CD4-positive, alpha-beta memory T cell (primary cell): ENCODE data around the gene TMEM63B. TPM values are rescaled to one million over a fixed set of nuclear protein-coding genes. Genes with fewer than 3 reads are reported as not detected.

Experiments
- CTCF ChIA-PET: fragments of 350-600 bp; sonication (Branson Sonifier 250); formaldehyde crosslinking; loops from one replicate; lab custom pipeline; 2021; ENCODE audit warnings: inconsistent platforms; ENCODE audit not compliant: partially characterized antibody; lab: Charles Lee
- POLR2A ChIA-PET: fragments of 350-600 bp; sonication (Branson Sonifier 250); formaldehyde crosslinking; loops from one replicate; lab custom pipeline; 2021; ENCODE audit not compliant: partially characterized antibody; lab: Charles Lee
- DNase-seq, 5 donors: peaks; one replicate each; pipeline versions ENCODE4 v3.0.0 to v3.0.0-alpha.2; 2020 to 2022; ENCODE audit warnings: mixed read lengths in 1 of 5
- H3K27ac ChIP-seq: one replicate; pipeline ENCODE4 v1.7.0; 2013; ENCODE audit warnings: low read depth, low read length
- H3K27me3 ChIP-seq: 2 replicates; pipeline ENCODE4 v1.7.0; 2013; ENCODE audit warnings: mild to moderate bottlenecking, low read length, moderate library complexity; ENCODE audit not compliant: insufficient read depth
- H3K36me3 ChIP-seq: 2 replicates; pipeline ENCODE4 v1.7.0; 2013; ENCODE audit warnings: mild to moderate bottlenecking, low read length, moderate library complexity; ENCODE audit not compliant: insufficient read depth
- H3K4me1 ChIP-seq: 2 replicates; pipeline ENCODE4 v1.7.0; 2013; ENCODE audit warnings: mild to moderate bottlenecking, low read length, moderate library complexity; ENCODE audit not compliant: insufficient read depth
- H3K4me3 ChIP-seq, 2 donors: one replicate each; pipeline ENCODE4 v1.7.0; 2013; ENCODE audit warnings: low read length in 2 of 2, mild to moderate bottlenecking in 1 of 2
- H3K9me3 ChIP-seq, 2 donors: one replicate each; pipeline ENCODE4 v1.7.0; 2013; ENCODE audit warnings: low read length in 2 of 2, control low read depth in 1 of 2; ENCODE audit not compliant: control insufficient read depth in 1 of 2
- H3K27ac Mint-ChIP-seq, 7 donors: one replicate each; pipeline ENCODE4 v1.8.0; 2020 to 2021; ENCODE audit warnings: mixed read lengths in 7 of 7, mild to moderate bottlenecking in 6 of 7, inconsistent platforms in 3 of 7, moderate library complexity in 3 of 7
- H3K27me3 Mint-ChIP-seq, 2 donors: one replicate each; pipeline ENCODE4 v1.8.0; 2020 to 2021; ENCODE audit warnings: mixed read lengths in 2 of 2
- H3K36me3 Mint-ChIP-seq, 2 donors: one replicate each; pipeline ENCODE4 v1.8.0; 2020 to 2021; ENCODE audit warnings: mixed read lengths in 2 of 2, inconsistent platforms in 1 of 2, mild to moderate bottlenecking in 1 of 2
- H3K4me1 Mint-ChIP-seq, 4 donors: one replicate each; pipeline ENCODE4 v1.8.0; 2020 to 2021; ENCODE audit warnings: mixed read lengths in 4 of 4, mild to moderate bottlenecking in 1 of 4
- H3K4me3 Mint-ChIP-seq, 8 donors: one replicate each; pipeline ENCODE4 v1.8.0; 2020 to 2021; ENCODE audit warnings: mixed read lengths in 8 of 8, mild to moderate bottlenecking in 7 of 8, moderate library complexity in 6 of 8, inconsistent platforms in 3 of 8
- H3K9me3 Mint-ChIP-seq, 8 donors: one replicate each; pipeline ENCODE4 v1.8.0; 2020 to 2021; ENCODE audit warnings: mixed read lengths in 8 of 8, mild to moderate bottlenecking in 5 of 8, inconsistent platforms in 3 of 8, moderate library complexity in 1 of 8
- intact Hi-C: fragments of 100-400 bp; cut with micrococcal nuclease; formaldehyde crosslinking; loops from one replicate; pipeline ENCODE4 v1.15.1; 2023
- polyA plus RNA-seq, 2 donors: library from polyadenylated mRNA; unstranded; fragments of 300-500 nt; fragmentation: Illumina TruSeq; gene quantifications; one replicate each; pipeline ENCODE4 v1.2.3, GENCODE V29; 2021
- total RNA-seq, 2 experiments: library from RNA; stranded (reverse); gene quantifications; one replicate each; pipeline ENCODE4 v1.2.3, GENCODE V29; 2021

The TMEM63B gene
- total and polyA plus RNA-seq, 4 experiments from 2014 or later = 0.91 to 24.1 (median 11.5) TPM

- peak overlapping the region in 1 of 8 donors; percentile 52 for H3K4me3 Mint-ChIP-seq
- POLR2A ChIA-PET = no interaction called here
- no peaks in the 10 kb centered on the region for H3K9me3 ChIP-seq
- H3K27me3 Mint-ChIP-seq = no peaks in the 10 kb centered on the region
- peak overlapping the region in 6 of 7 donors; percentile 17 to 67 (median 46) for H3K27ac Mint-ChIP-seq
- peaks cover 29 to 40% of the 10 kb centered on the region in 2 donors for H3K36me3 Mint-ChIP-seq
- H3K4me1 ChIP-seq = peaks cover 54% of the 10 kb centered on the region
- no peak overlapping the region for H3K4me3 ChIP-seq
- peaks cover 30% of the 10 kb centered on the region for H3K36me3 ChIP-seq
- no peaks in the 10 kb centered on the region for H3K9me3 Mint-ChIP-seq
- H3K27ac ChIP-seq = no peak overlapping the region
- intact Hi-C loops = no loop called here
- peaks cover 34 to 55% (median 41%) of the 10 kb centered on the region in 4 donors for H3K4me1 Mint-ChIP-seq
- DNase-seq = no peak
- CTCF ChIA-PET = interaction anchor here (0.7 to 1.0 kb wide), 3 partner anchors 15 to 593 kb away, joined by 3 to 4 read pairs (median 3); no protein-coding TSS in a partner anchor
- no peaks in the 10 kb centered on the region for H3K27me3 ChIP-seq
Measured at GRCh38 chr6:44116641-44117382, 10.5 kb upstream of the TMEM63B start.

- no peak overlapping the region for H3K4me3 ChIP-seq
- peaks cover 61% of the 10 kb centered on the region for H3K4me1 ChIP-seq
- Mint-ChIP-seq H3K27me3 (no peaks in the 10 kb centered on the region), H3K27ac (peak overlapping the region in 5 of 7 donors; percentile 8 to 78 (median 32)), H3K4me3 (peak overlapping the region in 2 of 8 donors; percentile 0 to 52), H3K9me3 (no peaks in the 10 kb centered on the region), H3K36me3 (peaks cover 23 to 34% of the 10 kb centered on the region in 2 donors), H3K4me1 (peaks cover 35 to 60% (median 45%) of the 10 kb centered on the region in 4 donors)
- H3K36me3 ChIP-seq = peaks cover 24% of the 10 kb centered on the region
- no peaks in the 10 kb centered on the region for H3K9me3 ChIP-seq
- intact Hi-C loops = no loop called here
- no peak for DNase-seq
- POLR2A ChIA-PET = interaction anchor here (0.6 kb wide), 1 partner anchor 15 kb away, joined by 3 read pairs; no protein-coding TSS in a partner anchor
- H3K27me3 ChIP-seq = no peaks in the 10 kb centered on the region
- CTCF ChIA-PET = interaction anchor here (0.7 to 1.0 kb wide), 3 partner anchors 8 to 593 kb away, joined by 3 to 4 read pairs (median 3); no protein-coding TSS in a partner anchor
- no peak overlapping the region for H3K27ac ChIP-seq
Measured at GRCh38 chr6:44117397-44118128, 9.8 kb upstream of the TMEM63B start.

DNA sequence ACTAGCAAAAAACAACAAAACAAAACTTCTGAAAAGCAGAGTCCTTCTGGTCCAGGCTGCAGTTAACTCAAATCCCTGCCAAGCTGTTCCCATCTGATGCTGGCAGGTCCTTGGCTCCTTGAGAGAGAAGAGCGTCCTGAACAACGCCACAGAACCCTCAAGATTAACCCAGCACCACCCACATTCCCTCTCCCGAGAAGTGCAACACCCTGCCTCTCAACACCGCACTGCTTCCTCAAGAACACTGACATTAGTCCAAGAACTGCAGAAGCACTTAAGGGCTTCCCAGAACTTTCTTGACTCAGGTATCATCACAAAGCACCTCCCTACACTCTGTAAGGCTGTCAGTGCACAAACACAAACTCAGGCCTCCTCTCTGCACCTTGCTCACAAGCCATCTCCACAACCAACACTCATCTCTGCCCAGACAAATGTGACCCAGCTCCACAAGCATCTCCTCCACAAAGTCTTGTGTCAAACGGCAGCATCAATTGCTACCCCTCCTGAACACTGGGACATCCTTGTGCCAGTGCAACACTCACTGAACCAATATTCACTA is 7.6 kb upstream of the TMEM63B start:
- peak overlapping the region in 5 of 8 donors; percentile 8 to 48 (median 29) for H3K4me3 Mint-ChIP-seq
- H3K27ac ChIP-seq = no peak overlapping the region
- CTCF ChIA-PET = no interaction called here
- H3K9me3 Mint-ChIP-seq = no peaks in the 10 kb centered on the region
- no peaks in the 10 kb centered on the region for H3K27me3 ChIP-seq
- H3K27ac Mint-ChIP-seq = peak overlapping the region in 4 of 7 donors; percentile 1 to 54 (median 45)
- no peak overlapping the region for H3K4me3 ChIP-seq
- DNase-seq = no peak
- H3K36me3 Mint-ChIP-seq = peaks cover 9 to 20% of the 10 kb centered on the region in 2 donors
- no peaks in the 10 kb centered on the region for H3K27me3 Mint-ChIP-seq
- H3K9me3 ChIP-seq = no peaks in the 10 kb centered on the region
- POLR2A ChIA-PET = no interaction called here
- peaks cover 8% of the 10 kb centered on the region for H3K36me3 ChIP-seq
- intact Hi-C loops = no loop called here
- peaks cover 84% of the 10 kb centered on the region for H3K4me1 ChIP-seq
- peaks cover 57 to 82% (median 67%) of the 10 kb centered on the region in 4 donors for H3K4me1 Mint-ChIP-seq

GRCh38 chr6:44120692-44121443 is 6.5 kb upstream of the TMEM63B start:
- ChIA-PET CTCF (interaction anchor here (1.8 kb wide), 1 partner anchor 30 kb away, joined by 7 read pairs; no protein-coding TSS in a partner anchor), POLR2A (interaction anchor here (0.7 kb wide), 1 partner anchor 10 kb away, joined by 3 read pairs; no protein-coding TSS in a partner anchor)
- peak overlapping the region in 6 of 7 donors; percentile 4 to 66 (median 54) for H3K27ac Mint-ChIP-seq
- no peak overlapping the region for H3K4me3 ChIP-seq
- H3K4me3 Mint-ChIP-seq = peak overlapping the region in 3 of 8 donors; percentile 9 to 24 (median 21)
- H3K36me3 ChIP-seq = no peaks in the 10 kb centered on the region
- H3K27me3 Mint-ChIP-seq = no peaks in the 10 kb centered on the region
- peaks cover 92% of the 10 kb centered on the region for H3K4me1 ChIP-seq
- no peak for DNase-seq
- no peak overlapping the region for H3K27ac ChIP-seq
- H3K9me3 ChIP-seq = no peaks in the 10 kb centered on the region
- H3K9me3 Mint-ChIP-seq = no peaks in the 10 kb centered on the region
- intact Hi-C loops = no loop called here
- peaks cover under 1 to 11% of the 10 kb centered on the region in 2 donors for H3K36me3 Mint-ChIP-seq
- peaks cover 57 to 84% (median 73%) of the 10 kb centered on the region in 4 donors for H3K4me1 Mint-ChIP-seq
- H3K27me3 ChIP-seq = no peaks in the 10 kb centered on the region

GRCh38 chr6:44122801-44123200 is 4.6 kb upstream of the TMEM63B start:
- intact Hi-C loops = no loop called here
- H3K4me1 ChIP-seq = peaks cover 80% of the 10 kb centered on the region
- Mint-ChIP-seq H3K27ac (peak overlapping the region; percentile 74 to 94 (median 85)), H3K36me3 (peaks cover 0 to 10% of the 10 kb centered on the region in 2 donors), H3K4me1 (peaks cover 59 to 78% (median 68%) of the 10 kb centered on the region in 4 donors), H3K9me3 (peaks cover 0 to 2% (median 0%) of the 10 kb centered on the region in 8 donors), H3K4me3 (peak overlapping the region; percentile 54 to 77 (median 62)), H3K27me3 (no peaks in the 10 kb centered on the region)
- H3K36me3 ChIP-seq = no peaks in the 10 kb centered on the region
- ChIA-PET CTCF (interaction anchor here (1.0 to 1.5 kb wide), 4 partner anchors 23 to 44 kb away, joined by 3 to 4 read pairs (median 3); no protein-coding TSS in a partner anchor), POLR2A (interaction anchor here (0.9 to 1.0 kb wide), 2 partner anchors 27 to 50 kb away, joined by 3 read pairs; no protein-coding TSS in a partner anchor)
- peak overlapping the region in 1 of 2 donors; percentile 26 for H3K4me3 ChIP-seq
- DNase-seq = peak; percentile 29 to 52 (median 46)
- no peaks in the 10 kb centered on the region for H3K27me3 ChIP-seq
- no peaks in the 10 kb centered on the region for H3K9me3 ChIP-seq
- peak overlapping the region; percentile 52 for H3K27ac ChIP-seq

DNA sequence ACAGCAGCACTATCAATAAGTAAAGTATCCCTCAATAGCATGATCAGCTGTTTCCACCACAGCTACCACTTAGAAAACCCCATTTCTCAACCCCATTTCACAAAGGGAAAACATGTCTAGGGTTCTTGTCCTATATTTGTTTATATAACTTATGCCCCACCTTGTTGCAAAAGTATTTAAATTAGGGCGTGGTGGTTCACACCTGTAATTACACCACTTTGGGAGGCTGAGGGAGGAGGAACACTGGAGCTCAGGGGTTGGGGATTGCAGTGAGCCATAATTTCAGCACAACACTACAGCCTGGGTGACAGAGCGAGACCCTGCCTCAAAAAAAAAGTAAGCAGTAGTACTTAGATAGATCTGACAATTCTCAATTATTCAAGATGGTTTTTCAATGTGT is 3.8 kb upstream of the TMEM63B start:
- Mint-ChIP-seq H3K27ac (peak overlapping the region; percentile 74 to 94 (median 85)), H3K9me3 (peaks cover 0 to 2% (median 0%) of the 10 kb centered on the region in 8 donors), H3K36me3 (peaks cover 0 to 7% of the 10 kb centered on the region in 2 donors), H3K4me1 (peaks cover 57 to 76% (median 65%) of the 10 kb centered on the region in 4 donors), H3K27me3 (no peaks in the 10 kb centered on the region), H3K4me3 (peak overlapping the region; percentile 34 to 77 (median 62))
- Histone ChIP-seq H3K9me3 (no peaks in the 10 kb centered on the region), H3K4me1 (peaks cover 78% of the 10 kb centered on the region), H3K27ac (peak overlapping the region; percentile 52), H3K27me3 (no peaks in the 10 kb centered on the region), H3K36me3 (no peaks in the 10 kb centered on the region), H3K4me3 (peak overlapping the region in 1 of 2 donors; percentile 26)
- peak in 1 of 5 donors; percentile 47 for DNase-seq
- intact Hi-C loops = no loop called here
- ChIA-PET CTCF (interaction anchor here (1.0 kb wide), 1 partner anchor 28 kb away, joined by 3 read pairs; no protein-coding TSS in a partner anchor), POLR2A (interaction anchor here (0.9 to 1.0 kb wide), 2 partner anchors 26 to 51 kb away, joined by 3 read pairs; no protein-coding TSS in a partner anchor)
